Globus pallidus (tissue), 1 donor: ENCODE data around the gene LCE1F.

Experiments
- DNase-seq: peaks from one replicate; pipeline ENCODE4 v3.0.0-alpha.2; 2015; ENCODE audit warnings: low spot score

The LCE1F gene

GRCh38 chr1:152776361-152776760, 1.4 kb downstream of the LCE1F start:
- no peak for DNase-seq

GRCh38 chr1:152777510-152778137, 2.7 kb downstream of the LCE1F start:
- no peak for DNase-seq

GRCh38 chr1:152783095-152783494, 8.2 kb downstream of the LCE1F start:
- no peak for DNase-seq

- DNase-seq = no peak
Measured at GRCh38 chr1:152786077-152786476, 11.1 kb downstream of the LCE1F start, which contains the start of gene LCE1E. Gene LCE1E (plus strand): TSS chr1:152786257. CDS start chr1:152787300, 1,043 bp downstream.

GRCh38 chr1:152795686-152796085, 20.7 kb downstream of the LCE1F start:
- DNase-seq = no peak

GRCh38 chr1:152796421-152796820, 21.5 kb downstream of the LCE1F start, which contains the start of gene LCE1D:
Gene LCE1D (plus strand): TSS chr1:152796721. CDS start chr1:152797795, 1,074 bp downstream.
- DNase-seq = no peak

GRCh38 chr1:152801333-152801732, 26.4 kb downstream of the LCE1F start:
- DNase-seq = no peak

GRCh38 chr1:152806576-152806975, 31.6 kb downstream of the LCE1F start, which contains the start of gene LCE1C:
Gene LCE1C (minus strand): TSS chr1:152806651. CDS start chr1:152805478, 1,173 bp downstream.
- DNase-seq = no peak

GRCh38 chr1:152811050-152811449, 36.1 kb downstream of the LCE1F start:
- DNase-seq = no peak

- no peak for DNase-seq
Measured at GRCh38 chr1:152811671-152812070, 36.7 kb downstream of the LCE1F start, which contains the start of gene LCE1B. Gene LCE1B (plus strand): TSS chr1:152811971. CDS start chr1:152812447, 476 bp downstream.

GRCh38 chr1:152817309-152817708, 42.4 kb downstream of the LCE1F start:
- no peak for DNase-seq

- no peak for DNase-seq
Measured at GRCh38 chr1:152823294-152823693, 48.4 kb downstream of the LCE1F start.

- no peak for DNase-seq
Measured at GRCh38 chr1:152824964-152825363, 50.0 kb downstream of the LCE1F start.
